Measurements from ENCODE around the gene OIT3.

OIT3 gene

DNA sequence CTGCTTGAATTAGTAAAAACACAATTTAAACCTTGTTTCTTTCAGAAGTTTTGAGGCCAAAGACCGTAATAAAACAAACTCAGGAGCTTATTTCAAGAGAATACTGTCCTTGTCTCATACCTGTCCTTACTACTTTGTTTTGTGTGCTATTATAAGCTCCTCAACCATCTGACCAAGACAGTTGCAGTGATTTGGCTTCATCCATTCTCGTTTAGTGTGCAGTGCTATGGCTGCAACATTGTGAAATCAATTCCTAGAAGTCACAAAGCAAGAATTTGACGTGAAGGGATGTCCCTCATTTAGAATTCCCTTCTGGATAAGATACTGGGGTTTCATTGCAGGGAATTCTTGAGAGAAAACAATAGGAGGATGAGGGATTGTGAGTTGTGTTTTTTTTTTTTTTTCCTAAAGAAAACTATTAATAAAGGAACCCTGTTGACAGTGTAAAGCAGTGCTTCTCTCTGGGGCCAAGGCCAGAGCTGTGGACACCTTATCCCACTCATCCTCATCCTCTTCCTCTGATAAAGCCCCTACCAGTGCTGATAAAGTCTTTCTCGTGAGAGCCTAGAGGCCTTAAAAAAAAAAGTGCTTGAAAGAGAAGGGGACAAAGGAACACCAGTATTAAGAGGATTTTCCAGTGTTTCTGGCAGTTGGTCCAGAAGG, at the start of gene OIT3:
Gene OIT3 (plus strand): TSS at position 604 of the 663 bp plus-strand sequence. CDS start 60 bp downstream, outside the sequence.
- in situ Hi-C loops (cut with HindIII; ENCODE audit: low sequenced_read_pairs), result no loop called here
- no peak within 1 kb of the TSS for H3K4me3 ChIP-seq (ENCODE audit: low read depth, low read length)
- no peak for DNase-seq (ENCODE audit: low read depth)
- TF ChIP-seq, protein P1, sequence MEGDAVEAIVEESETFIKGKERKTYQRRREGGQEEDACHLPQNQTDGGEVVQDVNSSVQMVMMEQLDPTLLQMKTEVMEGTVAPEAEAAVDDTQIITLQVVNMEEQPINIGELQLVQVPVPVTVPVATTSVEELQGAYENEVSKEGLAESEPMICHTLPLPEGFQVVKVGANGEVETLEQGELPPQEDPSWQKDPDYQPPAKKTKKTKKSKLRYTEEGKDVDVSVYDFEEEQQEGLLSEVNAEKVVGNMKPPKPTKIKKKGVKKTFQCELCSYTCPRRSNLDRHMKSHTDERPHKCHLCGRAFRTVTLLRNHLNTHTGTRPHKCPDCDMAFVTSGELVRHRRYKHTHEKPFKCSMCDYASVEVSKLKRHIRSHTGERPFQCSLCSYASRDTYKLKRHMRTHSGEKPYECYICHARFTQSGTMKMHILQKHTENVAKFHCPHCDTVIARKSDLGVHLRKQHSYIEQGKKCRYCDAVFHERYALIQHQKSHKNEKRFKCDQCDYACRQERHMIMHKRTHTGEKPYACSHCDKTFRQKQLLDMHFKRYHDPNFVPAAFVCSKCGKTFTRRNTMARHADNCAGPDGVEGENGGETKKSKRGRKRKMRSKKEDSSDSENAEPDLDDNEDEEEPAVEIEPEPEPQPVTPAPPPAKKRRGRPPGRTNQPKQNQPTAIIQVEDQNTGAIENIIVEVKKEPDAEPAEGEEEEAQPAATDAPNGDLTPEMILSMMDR (IDR thresholded peaks at IDR 0.05; ENCODE audit: low read depth, low read length, missing control alignments), result no peak

DNA sequence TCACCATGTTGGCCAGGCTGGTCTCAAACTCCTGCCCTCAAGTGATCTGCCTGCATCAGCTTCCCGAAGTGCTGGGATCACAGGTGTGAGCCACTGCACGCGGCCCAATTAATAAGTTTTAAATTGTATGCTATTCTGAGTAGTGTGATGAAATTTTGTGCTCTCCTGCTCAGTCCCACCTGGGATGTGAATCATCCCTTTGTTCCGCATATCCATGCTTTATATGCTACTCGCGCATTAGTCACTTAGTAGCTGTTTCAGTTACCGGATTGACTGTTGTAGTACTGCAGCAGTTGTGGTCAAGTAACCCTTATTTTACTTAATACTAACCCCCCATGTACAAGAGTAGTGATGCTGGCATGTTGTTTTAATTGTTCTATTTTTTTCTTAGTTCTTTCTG, 47.3 kb upstream of the OIT3 start:
- in situ Hi-C loops (cut with HindIII; ENCODE audit: low sequenced_read_pairs), result no loop called here
- TF ChIP-seq, protein P1 (IDR thresholded peaks at IDR 0.05; ENCODE audit: low read depth, low read length, missing control alignments), result no peak
- no peak overlapping the region for H3K4me3 ChIP-seq (ENCODE audit: low read depth, low read length)
- peak; percentile 53 for DNase-seq (ENCODE audit: low read depth)

DNA sequence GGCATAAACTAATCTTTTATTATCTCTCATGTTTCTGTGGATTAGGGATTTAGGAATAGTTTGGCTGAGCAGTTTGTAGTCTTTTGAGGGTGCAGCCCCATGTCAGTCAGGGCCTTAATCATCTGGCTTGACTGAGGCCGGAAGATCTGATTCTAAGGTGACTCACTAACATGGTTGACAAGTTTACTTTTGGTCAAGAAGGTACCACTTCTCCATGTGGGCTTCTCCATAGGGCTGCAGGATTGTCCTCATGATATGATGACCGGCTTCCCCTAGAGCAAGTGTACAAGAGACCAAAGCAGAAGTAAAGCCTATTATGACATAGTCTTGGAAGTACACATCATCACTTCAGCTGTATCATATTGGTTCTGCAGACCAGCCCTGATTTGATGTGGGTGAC, 45.9 kb upstream of the OIT3 start:
- no peak overlapping the region for H3K4me3 ChIP-seq (ENCODE audit: low read depth, low read length)
- DNase-seq (ENCODE audit: low read depth), result no peak
- in situ Hi-C loops (cut with HindIII; ENCODE audit: low sequenced_read_pairs), result no loop called here
- TF ChIP-seq, protein P1 (IDR thresholded peaks at IDR 0.05; ENCODE audit: low read depth, low read length, missing control alignments), result no peak

DNA sequence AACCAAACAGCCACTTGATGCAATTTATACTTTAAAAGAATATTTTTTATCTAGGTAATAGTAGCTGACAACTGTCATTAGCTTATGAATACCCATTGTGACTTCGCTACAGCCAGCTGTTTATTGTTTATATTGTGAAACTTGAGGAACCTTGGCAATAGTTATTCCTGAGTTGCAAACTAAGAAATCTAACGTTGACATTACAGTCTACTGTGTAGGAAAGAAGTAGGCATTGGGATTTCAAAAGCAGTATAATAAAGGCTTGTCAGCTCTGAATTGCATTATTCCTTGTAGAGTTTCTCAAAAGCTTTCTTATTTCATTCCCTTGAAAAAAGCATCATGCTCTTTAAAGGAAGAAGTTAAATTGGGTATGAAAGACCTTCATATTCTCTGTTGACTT, 42.7 kb upstream of the OIT3 start:
- H3K4me3 ChIP-seq (ENCODE audit: low read depth, low read length), result no peak overlapping the region
- in situ Hi-C loops (cut with HindIII; ENCODE audit: low sequenced_read_pairs), result no loop called here
- no peak for DNase-seq (ENCODE audit: low read depth)
- TF ChIP-seq, protein P1 (IDR thresholded peaks at IDR 0.05; ENCODE audit: low read depth, low read length, missing control alignments), result no peak

DNA sequence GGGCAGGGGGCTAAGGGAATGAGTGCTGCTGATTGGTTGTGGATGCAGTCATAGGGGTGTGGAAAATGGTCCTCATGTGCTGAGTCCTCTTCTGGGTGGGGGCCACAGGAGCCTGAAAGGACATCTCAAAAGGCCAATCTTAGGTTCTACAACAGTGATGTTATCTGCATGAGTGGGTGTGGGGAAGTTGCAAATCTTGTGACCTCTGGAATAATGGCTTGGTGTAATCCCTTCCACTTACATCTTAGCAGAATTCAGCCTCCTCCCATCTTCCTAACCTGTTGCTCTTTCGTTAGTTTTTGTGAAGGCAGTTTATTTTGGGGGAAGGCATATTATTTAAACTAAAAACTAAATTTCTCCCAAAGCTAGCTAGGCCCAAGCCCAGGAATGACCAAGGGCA, 42.0 kb upstream of the OIT3 start:
- in situ Hi-C loops (cut with HindIII; ENCODE audit: low sequenced_read_pairs), result no loop called here
- no peak for DNase-seq (ENCODE audit: low read depth)
- TF ChIP-seq, protein P1 (IDR thresholded peaks at IDR 0.05; ENCODE audit: low read depth, low read length, missing control alignments), result no peak
- H3K4me3 ChIP-seq (ENCODE audit: low read depth, low read length), result no peak overlapping the region

DNA sequence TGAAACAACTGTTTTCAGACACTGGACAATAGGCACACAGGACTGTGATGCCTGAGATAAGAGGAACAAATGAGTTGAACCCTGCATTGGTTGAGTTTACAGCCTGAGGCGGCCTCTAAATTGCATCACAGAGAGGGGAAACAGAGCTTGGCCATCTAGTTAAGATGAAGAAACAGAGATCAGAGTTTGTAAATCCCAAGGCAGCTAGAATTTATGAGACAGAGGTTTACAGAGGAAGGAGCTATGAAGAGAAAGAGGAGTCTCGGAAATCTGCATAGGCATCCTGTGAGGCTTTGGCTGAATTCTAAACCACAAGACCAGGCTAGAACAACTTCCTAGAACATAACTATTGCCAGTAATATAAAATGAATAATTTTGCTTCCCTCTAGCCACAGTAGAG, 41.0 kb upstream of the OIT3 start:
- DNase-seq (ENCODE audit: low read depth), result no peak
- no peak overlapping the region for H3K4me3 ChIP-seq (ENCODE audit: low read depth, low read length)
- in situ Hi-C loops (cut with HindIII; ENCODE audit: low sequenced_read_pairs), result no loop called here
- TF ChIP-seq, protein P1 (IDR thresholded peaks at IDR 0.05; ENCODE audit: low read depth, low read length, missing control alignments), result no peak

Data from astrocyte of the cerebellum (primary cell).